ENCODE data around the gene OR4D1. TPM values are rescaled to one million over a fixed set of nuclear protein-coding genes. Genes with fewer than 3 reads are reported as not detected.

OR4D1 gene
- total RNA-seq, 1 experiment from 2014 or later, result not detected

- POLR2A ChIA-PET, result interaction anchor here (0.7 kb wide), 1 partner anchor 50 kb away, joined by 3 read pairs; no protein-coding TSS in a partner anchor
- H3K4me3 ChIP-seq (ENCODE audit: low read depth, low read length), result no peak overlapping the region
- Mint-ChIP-seq H3K27me3 (ENCODE audit: insufficient read depth, unreplicated experiment) (peaks cover 4% of the 10 kb centered on the region), H3K4me1 (ENCODE audit: low read depth, unreplicated experiment) (peaks cover 8% of the 10 kb centered on the region), H3K4me3 (ENCODE audit: unreplicated experiment) (no peak overlapping the region), H3K36me3 (ENCODE audit: insufficient read depth, unreplicated experiment) (no peaks in the 10 kb centered on the region), H3K9me3 (ENCODE audit: unreplicated experiment) (no peaks in the 10 kb centered on the region), H3K27ac (ENCODE audit: unreplicated experiment) (no peak overlapping the region)
- CTCF ChIA-PET, result interaction anchor here (0.5 to 1.1 kb wide), 7 partner anchors 19 to 315 kb away, joined by 3 to 8 read pairs (median 3); partner anchors contain the start of genes MKS1 and SRSF1
- BruUV-seq (replicated peaks), result no TSS peak
- no peaks in the 10 kb centered on the region for H3K9me3 ChIP-seq
- TF ChIP-seq CTCF (IDR thresholded peaks at IDR 0.05; ENCODE audit: insufficient read depth in 1 of 2, low read depth in 1 of 2, low read length in 1 of 2, severe bottlenecking in 1 of 2, unreplicated experiment in 1 of 2), result peak; percentile 51 to 53
- no peaks in the 10 kb centered on the region for H3K4me1 ChIP-seq
- intact Hi-C loops (cut with micrococcal nuclease; ENCODE audit: unreplicated experiment), result loop anchor here (1.0 kb wide), 1 partner anchor 19 kb away; the partner anchor contains the start of gene MKS1
- DNase-seq, result peak; percentile 71 to 73
- H3K36me3 ChIP-seq (ENCODE audit: control insufficient read depth, insufficient read depth, low read length), result no peaks in the 10 kb centered on the region
- H3K27me3 ChIP-seq (replicated peaks; ENCODE audit: control insufficient read depth, insufficient read depth, low read length), result no peaks in the 10 kb centered on the region
Measured at GRCh38 chr17:58200024-58200633, 51.9 kb downstream of the OR4D1 start.

- TF ChIP-seq CTCF (IDR thresholded peaks at IDR 0.05; ENCODE audit: insufficient read depth in 1 of 2, low read depth in 1 of 2, low read length in 1 of 2, severe bottlenecking in 1 of 2, unreplicated experiment in 1 of 2), result no peak
- H3K4me3 Mint-ChIP-seq (ENCODE audit: unreplicated experiment), result no peak overlapping the region
- no peaks in the 10 kb centered on the region for H3K36me3 Mint-ChIP-seq (ENCODE audit: insufficient read depth, unreplicated experiment)
- H3K27me3 Mint-ChIP-seq (ENCODE audit: insufficient read depth, unreplicated experiment), result no peaks in the 10 kb centered on the region
- BruUV-seq (replicated peaks), result no TSS peak
- CTCF ChIA-PET, result interaction anchor here (0.6 kb wide), 2 partner anchors 57 to 232 kb away, joined by 4 read pairs; no protein-coding TSS in a partner anchor
- H3K9me3 Mint-ChIP-seq (ENCODE audit: unreplicated experiment), result no peaks in the 10 kb centered on the region
- peaks cover 8% of the 10 kb centered on the region for H3K4me1 Mint-ChIP-seq (ENCODE audit: low read depth, unreplicated experiment)
- DNase-seq, result no peak
- Histone ChIP-seq H3K4me3 (ENCODE audit: low read depth, low read length) (no peak overlapping the region), H3K27me3 (replicated peaks; ENCODE audit: control insufficient read depth, insufficient read depth, low read length) (no peaks in the 10 kb centered on the region), H3K9me3 (no peaks in the 10 kb centered on the region), H3K4me1 (peaks cover 5% of the 10 kb centered on the region; the same call in 1 of the 2 replicates), H3K36me3 (ENCODE audit: control insufficient read depth, insufficient read depth, low read length) (no peaks in the 10 kb centered on the region)
- intact Hi-C loops (cut with micrococcal nuclease; ENCODE audit: unreplicated experiment), result no loop called here
- H3K27ac Mint-ChIP-seq (ENCODE audit: unreplicated experiment), result no peak overlapping the region
- POLR2A ChIA-PET, result no interaction called here
Measured at GRCh38 chr17:58202859-58203258, 54.7 kb downstream of the OR4D1 start.

- no peaks in the 10 kb centered on the region for H3K9me3 Mint-ChIP-seq (ENCODE audit: unreplicated experiment)
- DNase-seq, result no peak
- ChIA-PET POLR2A (no interaction called here), CTCF (no interaction called here)
- BruUV-seq (replicated peaks), result no TSS peak
- no peaks in the 10 kb centered on the region for H3K9me3 ChIP-seq
- no peak overlapping the region for H3K4me3 ChIP-seq (ENCODE audit: low read depth, low read length)
- H3K27me3 Mint-ChIP-seq (ENCODE audit: insufficient read depth, unreplicated experiment), result no peaks in the 10 kb centered on the region
- peaks cover 18% of the 10 kb centered on the region for H3K4me1 ChIP-seq
- no peaks in the 10 kb centered on the region for H3K27me3 ChIP-seq (replicated peaks; ENCODE audit: control insufficient read depth, insufficient read depth, low read length)
- H3K27ac Mint-ChIP-seq (ENCODE audit: unreplicated experiment), result no peak overlapping the region
- peaks cover 2% of the 10 kb centered on the region; the same call in 1 of the 2 replicates for H3K36me3 ChIP-seq (ENCODE audit: control insufficient read depth, insufficient read depth, low read length)
- H3K36me3 Mint-ChIP-seq (ENCODE audit: insufficient read depth, unreplicated experiment), result no peaks in the 10 kb centered on the region
- peaks cover 18% of the 10 kb centered on the region for H3K4me1 Mint-ChIP-seq (ENCODE audit: low read depth, unreplicated experiment)
- no peak for TF ChIP-seq CTCF (IDR thresholded peaks at IDR 0.05; ENCODE audit: insufficient read depth in 1 of 2, low read depth in 1 of 2, low read length in 1 of 2, severe bottlenecking in 1 of 2, unreplicated experiment in 1 of 2)
- no peak overlapping the region for H3K4me3 Mint-ChIP-seq (ENCODE audit: unreplicated experiment)
- intact Hi-C loops (cut with micrococcal nuclease; ENCODE audit: unreplicated experiment), result no loop called here
Measured at GRCh38 chr17:58204796-58205195, 56.6 kb downstream of the OR4D1 start.

Measured in Caco-2 (cell line).